Activated T-helper 1 cell treated with anti-CD3 and anti-CD28 coated beads, Interleukin-12 subunit alpha, Interleukin-12 subunit beta, Interleukin-2, Interleukin-4 antibody, amounts not matched to agents 30 ng/mL and 10 ng/mL and 1 ng/mL, durations not matched to agents 14 hours and 24 hours and 36 hours (primary cell): ENCODE measurements around the gene MAP2K3. TPM values are rescaled to one million over a fixed set of nuclear protein-coding genes. Genes with fewer than 3 reads are reported as not detected.

Source experiments
- DNase-seq: peaks from one replicate; pipeline ENCODE4 v3.0.0; 2021; ENCODE audit warnings: low spot score
- H3K27ac Mint-ChIP-seq: one replicate; pipeline ENCODE4 v1.8.0; 2021; ENCODE audit warnings: mild to moderate bottlenecking, mixed read lengths
- H3K27me3 Mint-ChIP-seq: one replicate; pipeline ENCODE4 v1.8.0; 2022; ENCODE audit warnings: mild to moderate bottlenecking, moderate library complexity, mixed read lengths; ENCODE audit not compliant: insufficient read depth
- H3K36me3 Mint-ChIP-seq: one replicate; pipeline ENCODE4 v1.8.0; 2021; ENCODE audit warnings: low read depth, mixed read lengths
- H3K4me1 Mint-ChIP-seq: one replicate; pipeline ENCODE4 v1.8.0; 2021; ENCODE audit warnings: low read depth, mixed read lengths
- H3K4me3 Mint-ChIP-seq: one replicate; pipeline ENCODE4 v1.8.0; 2021; ENCODE audit warnings: mild to moderate bottlenecking, moderate library complexity, mixed read lengths
- H3K9me3 Mint-ChIP-seq: one replicate; pipeline ENCODE4 v1.8.0; 2021; ENCODE audit warnings: mixed read lengths
- intact Hi-C: fragments of 100-400 bp; cut with micrococcal nuclease; formaldehyde crosslinking; loops from one replicate; pipeline ENCODE4 v1.15.1; 2024
- total RNA-seq: library from RNA; stranded (reverse); gene quantifications from 2 replicates; pipeline ENCODE4 v1.2.3, GENCODE V29; 2022

MAP2K3 gene
- total RNA-seq, 1 donor from 2014 or later, result 185 TPM

- intact Hi-C loops, result loop anchor here (1.0 to 10.0 kb wide), 2 partner anchors 231 to 1305 kb away; partner anchors contain the start of gene AKAP10
- peaks cover 46% of the 10 kb centered on the region for H3K4me1 Mint-ChIP-seq
Observed at GRCh38 chr17:21280081-21280518, 4.4 kb upstream of the MAP2K3 start.

GRCh38 chr17:21282231-21282630 is 2.3 kb upstream of the MAP2K3 start:
- intact Hi-C loops, result loop anchor here (10.0 kb wide), 1 partner anchor 1307 kb away; the partner anchor contains the start of gene AKAP10
- H3K9me3 Mint-ChIP-seq, result no peaks in the 10 kb centered on the region
- no peak for DNase-seq
- H3K27ac Mint-ChIP-seq, result no peak overlapping the region
- peaks cover 12% of the 10 kb centered on the region for H3K36me3 Mint-ChIP-seq
- peaks cover 36% of the 10 kb centered on the region for H3K4me1 Mint-ChIP-seq
- H3K27me3 Mint-ChIP-seq, result peaks cover 5% of the 10 kb centered on the region
- H3K4me3 Mint-ChIP-seq, result no peak overlapping the region

More at GRCh38 chr17:21280081-21280518, 4.4 kb upstream of the MAP2K3 start:
- peaks cover 5% of the 10 kb centered on the region for H3K27me3 Mint-ChIP-seq
- peak overlapping the region; percentile 70 for H3K27ac Mint-ChIP-seq
- no peaks in the 10 kb centered on the region for H3K36me3 Mint-ChIP-seq
- no peak overlapping the region for H3K4me3 Mint-ChIP-seq
- peak; percentile 82 for DNase-seq
- H3K9me3 Mint-ChIP-seq, result no peaks in the 10 kb centered on the region

GRCh38 chr17:21282850-21283249 is 1.7 kb upstream of the MAP2K3 start:
- H3K27ac Mint-ChIP-seq, result peak overlapping the region; percentile 42
- no peak for DNase-seq
- H3K9me3 Mint-ChIP-seq, result no peaks in the 10 kb centered on the region
- intact Hi-C loops, result loop anchor here (10.0 kb wide), 1 partner anchor 1308 kb away; the partner anchor contains the start of gene AKAP10
- peaks cover 5% of the 10 kb centered on the region for H3K27me3 Mint-ChIP-seq
- H3K4me1 Mint-ChIP-seq, result peaks cover 39% of the 10 kb centered on the region
- peaks cover 16% of the 10 kb centered on the region for H3K36me3 Mint-ChIP-seq
- H3K4me3 Mint-ChIP-seq, result no peak overlapping the region

- no peak for DNase-seq
- peaks cover 41% of the 10 kb centered on the region for H3K4me1 Mint-ChIP-seq
- peak overlapping the region; percentile 29 for H3K27ac Mint-ChIP-seq
Observed at GRCh38 chr17:21283482-21284318, 811 bp upstream of the MAP2K3 start.

GRCh38 chr17:21285164-21286065 is 904 bp downstream of the MAP2K3 start:
- H3K27me3 Mint-ChIP-seq, result peaks cover 3% of the 10 kb centered on the region
- H3K36me3 Mint-ChIP-seq, result peaks cover 19% of the 10 kb centered on the region
- H3K4me3 Mint-ChIP-seq, result peak overlapping the region; percentile 100
- no peak for DNase-seq
- H3K9me3 Mint-ChIP-seq, result no peaks in the 10 kb centered on the region
- H3K4me1 Mint-ChIP-seq, result peaks cover 29% of the 10 kb centered on the region
- peak overlapping the region; percentile 96 for H3K27ac Mint-ChIP-seq
- intact Hi-C loops, result loop anchor here (2.0 to 10.0 kb wide), 5 partner anchors 29 to 1311 kb away; partner anchors contain the start of gene AKAP10

More at GRCh38 chr17:21283482-21284318, 811 bp upstream of the MAP2K3 start:
- intact Hi-C loops, result loop anchor here (1.0 to 10.0 kb wide), 10 partner anchors 8 to 1309 kb away; partner anchors contain the start of genes AKAP10, DHRS7B, NATD1 and TMEM11
- no peaks in the 10 kb centered on the region for H3K9me3 Mint-ChIP-seq
- peaks cover 5% of the 10 kb centered on the region for H3K27me3 Mint-ChIP-seq
- H3K4me3 Mint-ChIP-seq, result peak overlapping the region; percentile 100
- peaks cover 19% of the 10 kb centered on the region for H3K36me3 Mint-ChIP-seq

- no peak for DNase-seq
- H3K4me3 Mint-ChIP-seq, result peak overlapping the region; percentile 100
- intact Hi-C loops, result loop anchor here (10.0 kb wide), 1 partner anchor 1311 kb away; the partner anchor contains the start of gene AKAP10
- H3K36me3 Mint-ChIP-seq, result peaks cover 21% of the 10 kb centered on the region
- peaks cover 22% of the 10 kb centered on the region for H3K4me1 Mint-ChIP-seq
- peaks cover 3% of the 10 kb centered on the region for H3K27me3 Mint-ChIP-seq
- no peaks in the 10 kb centered on the region for H3K9me3 Mint-ChIP-seq
- peak overlapping the region; percentile 96 for H3K27ac Mint-ChIP-seq
Observed at GRCh38 chr17:21286066-21286770, 1.7 kb downstream of the MAP2K3 start.

- Mint-ChIP-seq H3K27ac (peak overlapping the region; percentile 96), H3K4me1 (peaks cover 21% of the 10 kb centered on the region), H3K9me3 (no peaks in the 10 kb centered on the region), H3K4me3 (peak overlapping the region; percentile 100), H3K27me3 (peaks cover 3% of the 10 kb centered on the region), H3K36me3 (peaks cover 21% of the 10 kb centered on the region)
- intact Hi-C loops, result loop anchor here (1.0 to 10.0 kb wide), 2 partner anchors 244 to 1312 kb away; partner anchors contain the start of genes AKAP10 and USP22
- DNase-seq, result no peak
Observed at GRCh38 chr17:21286909-21287702, 2.6 kb downstream of the MAP2K3 start.

- Mint-ChIP-seq H3K9me3 (no peaks in the 10 kb centered on the region), H3K27ac (peak overlapping the region; percentile 96), H3K27me3 (peaks cover 1% of the 10 kb centered on the region), H3K4me1 (peaks cover 21% of the 10 kb centered on the region), H3K36me3 (peaks cover 24% of the 10 kb centered on the region), H3K4me3 (peak overlapping the region; percentile 100)
- intact Hi-C loops, result loop anchor here (1.0 to 10.0 kb wide), 5 partner anchors 35 to 1313 kb away; partner anchors contain the start of genes AKAP10, DHRS7B, NATD1 and USP22
- peak; percentile 90 for DNase-seq
Observed at GRCh38 chr17:21287703-21288449, 3.4 kb downstream of the MAP2K3 start.

GRCh38 chr17:21288571-21289017 is 4.1 kb downstream of the MAP2K3 start:
- intact Hi-C loops, result loop anchor here (1.0 to 10.0 kb wide), 4 partner anchors 35 to 1314 kb away; partner anchors contain the start of genes AKAP10, DHRS7B and NATD1
- peaks cover 21% of the 10 kb centered on the region for H3K4me1 Mint-ChIP-seq
- no peaks in the 10 kb centered on the region for H3K9me3 Mint-ChIP-seq
- H3K27ac Mint-ChIP-seq, result peak overlapping the region; percentile 96
- peaks cover 24% of the 10 kb centered on the region for H3K36me3 Mint-ChIP-seq
- H3K4me3 Mint-ChIP-seq, result peak overlapping the region; percentile 100
- DNase-seq, result no peak
- H3K27me3 Mint-ChIP-seq, result no peaks in the 10 kb centered on the region

- Mint-ChIP-seq H3K27me3 (no peaks in the 10 kb centered on the region), H3K9me3 (no peaks in the 10 kb centered on the region), H3K27ac (peak overlapping the region; percentile 96), H3K4me3 (peak overlapping the region; percentile 100), H3K4me1 (peaks cover 21% of the 10 kb centered on the region), H3K36me3 (peaks cover 24% of the 10 kb centered on the region)
- DNase-seq, result no peak
- intact Hi-C loops, result loop anchor here (10.0 kb wide), 1 partner anchor 1315 kb away; the partner anchor contains the start of gene AKAP10
Observed at GRCh38 chr17:21289175-21289901, 4.8 kb downstream of the MAP2K3 start.
